GM21381 (cell line): ENCODE data around the gene VGF.

Experiments used
- ATAC-seq: cut with Tn5 transposase; IDR thresholded peaks from one replicate; pipeline ENCODE4 v1.9.1; 2021; ENCODE audit warnings: mild to moderate bottlenecking, moderate library complexity; ENCODE audit not compliant: unreplicated experiment

The VGF gene

DNA sequence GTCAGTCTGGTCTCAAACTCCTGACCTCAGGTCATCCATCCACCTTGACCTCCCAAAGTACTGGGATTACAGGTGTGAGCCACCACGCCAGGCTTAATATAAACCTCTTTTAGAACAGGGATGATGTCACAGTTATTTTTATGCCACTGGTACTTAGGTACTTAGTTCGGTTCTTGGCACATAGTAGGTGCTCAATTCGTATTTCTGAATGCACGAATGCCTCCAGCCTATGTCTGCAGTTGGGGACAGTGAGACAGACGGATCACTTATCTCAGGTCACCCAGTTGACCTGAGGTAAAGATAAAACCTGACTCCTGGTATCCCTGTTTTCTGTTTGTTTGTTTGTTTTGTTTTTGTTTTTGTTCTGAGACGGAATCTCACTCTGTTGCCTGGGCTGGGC, 20.8 kb upstream of the VGF start:
- ATAC-seq = no peak

- ATAC-seq = no peak
Measured at GRCh38 chr7:101185258-101185839, 20.0 kb upstream of the VGF start.

- ATAC-seq = no peak
Measured at GRCh38 chr7:101180130-101180755, 14.9 kb upstream of the VGF start, which contains the start of gene NAT16. Gene NAT16, minus strand, starts transcription at chr7:101180293. Its CDS starts 5,486 bp downstream, at chr7:101174807.

DNA sequence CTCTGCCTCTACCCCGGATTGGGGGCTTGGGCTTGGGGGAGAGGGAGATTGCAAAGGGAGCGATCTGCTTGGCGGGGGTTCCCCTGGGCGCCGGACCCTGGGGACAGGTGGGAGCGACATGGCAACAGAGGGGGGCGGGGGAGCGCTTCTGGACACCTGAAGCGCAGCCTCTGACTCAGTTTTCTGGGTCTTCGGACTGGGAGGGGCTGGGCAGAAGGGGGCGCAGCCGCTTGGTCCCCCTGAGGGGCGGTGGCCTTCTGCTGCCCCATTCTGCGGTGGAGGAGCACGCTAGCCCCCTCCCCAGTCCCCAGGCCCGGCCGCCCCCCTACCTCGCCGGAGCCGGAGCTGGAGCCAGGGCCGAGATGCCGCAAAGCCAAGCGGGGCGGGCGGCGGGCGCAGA, 14.3 kb upstream of the VGF start:
- no peak for ATAC-seq

DNA sequence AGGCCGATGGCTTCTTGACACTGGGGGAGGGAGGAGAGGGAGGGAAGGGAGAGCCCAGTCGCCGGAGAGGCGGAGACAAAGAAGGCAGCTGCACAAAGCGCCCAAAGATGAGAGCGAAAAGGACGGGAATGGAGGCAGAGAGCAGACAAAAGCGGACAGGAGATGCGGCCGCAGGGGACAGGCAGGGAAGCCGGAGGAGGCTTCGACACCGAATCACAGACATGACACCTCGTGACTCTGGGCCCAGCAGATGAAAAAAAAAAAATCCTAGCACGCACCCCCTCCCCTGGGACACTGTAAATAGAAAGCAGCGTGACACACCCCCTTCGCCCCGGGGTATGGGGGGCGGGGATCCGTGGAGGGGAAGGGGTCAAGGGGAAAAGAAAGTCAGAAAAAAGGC, 13.7 kb upstream of the VGF start:
- ATAC-seq = no peak

DNA sequence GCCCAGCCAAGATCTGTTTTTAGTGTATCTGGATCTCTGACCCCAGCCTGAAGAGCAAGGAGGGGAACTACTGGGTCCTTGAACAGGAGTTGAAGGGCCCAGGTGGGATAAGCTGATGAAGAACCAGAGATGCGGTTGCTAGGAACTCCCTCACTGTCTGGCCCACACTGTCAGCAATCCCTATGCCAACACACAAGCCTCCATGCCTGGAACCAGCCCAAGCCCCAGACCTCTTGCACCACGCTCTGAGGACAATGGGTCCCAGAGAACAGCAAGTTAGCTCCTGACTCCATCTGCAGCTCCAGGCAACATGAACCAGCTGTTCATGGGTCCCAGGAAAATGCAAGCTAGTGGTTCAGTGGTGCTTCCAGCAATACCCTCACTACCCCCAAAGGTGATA, 12.3 kb upstream of the VGF start:
- ATAC-seq = no peak

GRCh38 chr7:101175664-101176063, 10.3 kb upstream of the VGF start:
- ATAC-seq = no peak

DNA sequence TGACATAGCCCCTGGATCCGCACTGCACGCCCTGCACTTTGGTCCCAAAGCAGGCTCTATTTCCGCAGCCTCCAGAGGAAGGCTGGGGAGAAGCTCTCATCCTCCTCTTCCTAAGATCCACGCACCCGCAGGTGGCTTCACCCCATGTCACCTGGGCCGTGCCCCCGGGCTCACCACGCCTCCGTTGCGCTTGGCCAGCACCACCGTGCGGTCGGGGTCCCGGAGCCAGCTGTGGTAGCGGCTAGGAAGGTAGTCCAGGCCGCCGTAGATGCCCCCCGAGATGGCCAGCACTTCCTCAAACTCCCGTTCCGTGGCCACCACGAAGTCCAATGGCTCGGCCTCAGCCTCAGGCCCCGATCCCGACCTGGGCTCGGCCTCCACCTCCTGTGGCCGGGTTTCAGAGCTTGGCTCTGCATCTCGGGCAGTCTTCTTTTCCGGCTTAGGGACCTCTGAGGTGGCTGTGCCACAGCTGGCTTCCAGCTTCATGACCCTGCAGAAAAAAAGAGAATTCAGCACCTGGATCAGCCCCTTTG, 9.0 kb upstream of the VGF start:
- ATAC-seq = no peak

DNA sequence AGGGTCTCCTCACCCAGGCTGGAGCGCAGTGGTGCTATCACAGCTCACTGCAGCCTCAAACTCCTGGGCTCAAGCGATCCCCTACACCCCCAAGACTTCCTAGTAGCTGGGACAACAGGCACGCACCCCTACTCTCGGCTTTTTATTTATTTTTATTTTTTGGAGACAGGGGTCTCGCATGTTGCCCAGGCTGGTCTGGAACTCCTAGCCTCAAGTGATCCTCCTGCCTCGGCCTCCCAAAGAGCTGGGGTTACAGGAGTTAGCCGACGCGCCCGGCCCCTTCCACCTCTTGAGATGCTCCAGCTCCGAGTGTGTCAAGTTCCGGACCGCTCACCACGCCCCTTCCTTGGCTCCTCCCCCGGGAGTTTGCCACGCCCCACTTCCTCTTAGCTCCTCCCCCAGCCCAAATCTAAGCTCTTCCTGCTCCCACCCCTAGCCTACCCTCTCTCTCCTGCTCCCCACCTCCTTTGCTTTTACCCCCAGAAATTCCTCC, 8.4 kb upstream of the VGF start:
- no peak for ATAC-seq

DNA sequence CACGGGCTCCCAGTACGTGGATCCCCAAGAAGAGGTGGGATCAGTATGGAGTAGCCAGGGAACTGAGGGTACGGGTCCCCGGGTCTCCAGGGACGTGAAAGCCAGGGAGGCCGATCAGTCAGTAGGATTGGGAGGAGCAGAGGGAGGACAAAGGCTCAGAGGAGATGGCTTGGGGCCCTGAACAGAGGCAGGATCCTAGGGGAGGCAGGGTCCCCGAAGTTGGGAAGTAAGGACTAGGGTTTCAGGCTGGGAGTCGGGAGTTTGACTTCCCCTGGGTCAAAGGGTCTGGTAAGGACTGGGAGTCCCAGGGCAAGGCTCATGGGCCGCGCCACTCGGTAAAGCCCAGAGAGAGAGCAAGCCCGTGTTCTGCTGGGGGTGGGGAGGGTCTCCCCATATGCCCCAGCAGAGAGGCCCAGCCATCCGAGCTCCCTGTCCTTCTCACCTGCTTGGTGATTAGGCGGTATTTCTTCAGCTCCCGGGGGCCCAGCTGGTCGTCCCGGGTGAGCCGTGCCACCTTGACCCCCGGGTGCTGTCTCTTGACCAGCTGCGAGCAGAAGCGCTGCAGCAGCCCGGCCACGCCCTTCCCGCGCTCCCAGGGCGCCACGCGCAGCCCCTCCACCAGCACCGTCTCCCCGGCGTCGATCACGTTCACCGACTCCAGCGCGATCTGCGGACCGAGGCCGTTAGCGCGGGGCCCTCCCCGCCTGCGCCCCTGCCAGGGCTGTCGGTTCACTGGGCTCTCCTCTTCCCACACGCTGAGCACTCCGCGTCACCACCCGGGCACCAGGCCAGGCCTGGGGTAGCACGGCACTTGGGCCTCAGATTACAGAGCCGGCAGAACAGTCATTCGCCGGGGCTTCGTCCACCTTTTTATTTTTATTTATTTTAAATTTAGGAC, 7.7 kb upstream of the VGF start:
- ATAC-seq = no peak

GRCh38 chr7:101172005-101172853, 6.9 kb upstream of the VGF start:
- no peak for ATAC-seq

GRCh38 chr7:101171442-101171837, 6.1 kb upstream of the VGF start:
- ATAC-seq = no peak

DNA sequence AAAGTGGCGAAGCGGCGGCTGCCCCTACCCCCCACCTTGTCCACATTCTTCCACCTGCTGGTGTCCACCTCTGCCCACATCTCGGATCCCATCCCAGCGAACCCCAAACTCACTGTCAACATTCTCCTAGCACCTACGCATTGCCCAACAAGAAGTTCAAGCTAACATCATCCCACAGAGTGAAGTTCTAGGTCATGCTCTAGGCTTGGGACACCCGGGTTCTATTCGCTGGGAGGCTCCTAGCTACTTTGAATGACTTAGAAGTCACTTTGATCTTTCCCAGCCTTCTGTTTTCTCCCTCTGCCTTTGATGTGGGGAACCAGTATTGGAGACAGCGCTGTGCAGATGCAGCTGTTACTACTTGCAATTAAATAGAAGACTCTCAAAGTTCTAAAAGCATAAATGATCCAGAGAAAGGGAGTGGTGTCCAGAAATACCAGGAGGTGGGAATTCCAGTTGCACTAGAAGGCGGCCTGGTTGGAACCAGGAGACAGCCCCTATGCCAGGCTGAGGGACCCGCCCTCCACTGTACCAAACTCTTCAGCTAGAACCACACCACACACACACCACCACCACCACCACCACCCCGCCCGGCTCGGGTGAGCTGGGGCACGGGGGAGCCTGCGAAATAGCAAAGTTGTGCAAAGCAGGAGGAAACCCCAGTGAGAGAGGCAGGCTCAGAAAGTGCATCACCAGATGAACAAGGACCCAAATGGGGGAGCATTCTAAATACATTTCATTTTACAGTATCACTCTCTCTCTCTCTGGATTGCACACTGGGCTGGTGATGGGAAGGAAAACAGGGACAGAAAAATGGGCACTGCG, 5.5 kb upstream of the VGF start:
- no peak for ATAC-seq

GRCh38 chr7:101169838-101170551, 4.6 kb upstream of the VGF start:
- no peak for ATAC-seq

GRCh38 chr7:101169110-101169837, 3.9 kb upstream of the VGF start:
- no peak for ATAC-seq

DNA sequence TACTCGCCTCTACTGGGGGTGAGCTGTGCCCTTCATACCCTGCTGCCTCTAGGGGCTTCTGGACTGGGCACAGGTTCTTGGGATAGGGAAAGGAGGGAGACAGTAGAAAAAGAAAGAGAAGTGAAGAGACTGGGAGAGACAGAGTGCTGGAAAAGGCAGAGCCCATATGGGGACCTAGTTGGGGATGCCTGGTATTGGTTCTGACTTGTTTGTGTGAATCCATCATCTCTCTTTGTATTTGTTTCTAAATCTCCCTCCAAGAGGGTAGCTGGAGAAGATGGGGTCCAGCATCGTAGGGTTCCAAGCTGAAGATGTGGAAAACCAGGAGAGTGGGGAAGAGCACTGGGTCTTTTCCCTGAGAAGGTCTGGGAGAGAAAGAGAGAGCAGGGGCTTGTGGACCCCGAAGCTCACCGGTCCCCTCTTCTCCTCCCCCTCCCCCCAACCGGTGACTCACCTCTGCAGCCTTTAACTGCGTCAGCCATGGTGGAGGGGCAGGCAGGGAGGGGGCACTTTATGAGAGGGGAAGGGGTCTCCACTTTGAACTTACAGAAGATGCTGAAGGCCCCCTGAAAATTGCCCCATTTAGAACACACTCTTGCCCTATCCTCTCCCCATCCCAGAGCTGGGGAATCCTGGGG, 3.2 kb upstream of the VGF start:
- ATAC-seq = no peak

- no peak for ATAC-seq
Measured at GRCh38 chr7:101167645-101168411, 2.5 kb upstream of the VGF start.
